Stimulated activated naive B cell treated with anti-CD40 and anti-IgM and Interleukin-4, amounts not matched to agents 10 μg/mL and 1 μg/mL and 100 μg/mL, for 72 hours (primary cell): ENCODE results near the gene KIF23.

ENCODE experiments used
- ATAC-seq, 2 donors: fragments of 150-1000 bp; cut with Tn5 transposase; replicated peaks; 2 replicates each; pipeline ENCODE4 v1.10.0; 2021; ENCODE audit warnings: moderate library complexity in 1 of 2
- DNase-seq: peaks from one replicate; pipeline ENCODE4 v3.0.0; 2021
- H3K27ac Mint-ChIP-seq: one replicate; pipeline ENCODE4 v1.8.0; 2022; ENCODE audit warnings: mild to moderate bottlenecking, mixed read lengths
- H3K27me3 Mint-ChIP-seq, 2 donors: one replicate each; pipeline ENCODE4 v1.8.0; 2022; ENCODE audit warnings: mixed read lengths in 2 of 2
- H3K36me3 Mint-ChIP-seq, 2 donors: one replicate each; pipeline ENCODE4 v1.8.0; 2022; ENCODE audit warnings: mixed read lengths in 2 of 2, mild to moderate bottlenecking in 1 of 2
- H3K4me1 Mint-ChIP-seq, 2 donors: one replicate each; pipeline ENCODE4 v1.8.0; 2022; ENCODE audit warnings: mixed read lengths in 2 of 2, mild to moderate bottlenecking in 1 of 2
- H3K4me3 Mint-ChIP-seq, 2 donors: one replicate each; pipeline ENCODE4 v1.8.0; 2022; ENCODE audit warnings: mild to moderate bottlenecking in 2 of 2, mixed read lengths in 2 of 2, moderate library complexity in 1 of 2
- H3K9me3 Mint-ChIP-seq, 2 donors: one replicate each; pipeline ENCODE4 v1.8.0; 2022; ENCODE audit warnings: mixed read lengths in 2 of 2, mild to moderate bottlenecking in 1 of 2

The KIF23 gene

DNA sequence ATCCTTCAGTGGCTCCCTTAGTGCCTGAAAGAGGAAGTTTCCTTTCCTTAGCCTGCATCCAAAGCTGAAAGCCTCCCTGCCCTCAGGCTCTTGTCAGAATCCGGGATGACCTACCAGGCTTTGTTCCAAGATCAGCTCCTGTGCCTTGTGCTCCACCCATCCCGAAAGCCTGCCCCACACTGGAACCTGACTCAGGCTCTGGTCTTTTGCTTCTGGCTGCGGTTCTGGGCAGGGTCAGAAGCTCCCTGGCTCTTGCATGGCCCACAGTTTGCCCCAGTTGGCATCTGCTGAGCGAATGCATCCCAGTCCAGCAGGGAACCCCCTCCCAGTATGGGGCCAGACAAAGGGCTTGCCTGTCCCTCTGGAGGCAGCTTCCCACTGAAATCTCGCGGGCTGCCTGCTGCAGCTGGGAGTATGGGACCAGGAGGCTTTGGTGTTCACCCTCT lies 25.9 kb upstream of the KIF23 start:
- H3K9me3 Mint-ChIP-seq, result no peaks in the 10 kb centered on the region
- H3K4me1 Mint-ChIP-seq, result peaks cover 0 to 1% of the 10 kb centered on the region in 2 donors
- no peak for DNase-seq
- peaks cover 5 to 8% of the 10 kb centered on the region in 2 donors for H3K27me3 Mint-ChIP-seq
- ATAC-seq, result no peak
- no peak overlapping the region for H3K4me3 Mint-ChIP-seq
- H3K27ac Mint-ChIP-seq, result no peak overlapping the region
- no peaks in the 10 kb centered on the region for H3K36me3 Mint-ChIP-seq

DNA sequence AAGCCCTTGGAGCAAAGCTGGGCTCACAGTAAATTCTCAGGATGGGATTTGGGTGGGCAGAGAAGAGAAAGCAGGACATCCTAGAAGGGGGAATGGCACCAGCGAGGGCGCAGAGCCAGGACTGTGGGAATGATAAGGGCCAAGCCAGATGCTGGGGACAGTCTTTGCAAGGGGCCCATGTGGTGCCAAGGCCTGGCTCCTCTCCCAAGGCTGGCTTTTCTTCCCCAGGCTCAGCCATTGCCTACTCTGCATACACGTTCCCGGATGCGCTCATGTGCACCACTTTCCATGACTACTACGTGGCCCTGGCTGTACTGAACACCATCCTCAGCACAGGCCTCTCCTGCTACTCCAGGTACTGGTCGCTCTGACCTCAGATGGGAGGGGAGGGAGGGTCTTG lies 24.7 kb upstream of the KIF23 start:
- DNase-seq (no peak), ATAC-seq (no peak)
- no peaks in the 10 kb centered on the region for H3K36me3 Mint-ChIP-seq
- no peak overlapping the region for H3K27ac Mint-ChIP-seq
- no peak overlapping the region for H3K4me3 Mint-ChIP-seq
- H3K9me3 Mint-ChIP-seq, result no peaks in the 10 kb centered on the region
- H3K4me1 Mint-ChIP-seq, result peaks cover 8 to 12% of the 10 kb centered on the region in 2 donors
- peaks cover 5 to 12% of the 10 kb centered on the region in 2 donors for H3K27me3 Mint-ChIP-seq

DNA sequence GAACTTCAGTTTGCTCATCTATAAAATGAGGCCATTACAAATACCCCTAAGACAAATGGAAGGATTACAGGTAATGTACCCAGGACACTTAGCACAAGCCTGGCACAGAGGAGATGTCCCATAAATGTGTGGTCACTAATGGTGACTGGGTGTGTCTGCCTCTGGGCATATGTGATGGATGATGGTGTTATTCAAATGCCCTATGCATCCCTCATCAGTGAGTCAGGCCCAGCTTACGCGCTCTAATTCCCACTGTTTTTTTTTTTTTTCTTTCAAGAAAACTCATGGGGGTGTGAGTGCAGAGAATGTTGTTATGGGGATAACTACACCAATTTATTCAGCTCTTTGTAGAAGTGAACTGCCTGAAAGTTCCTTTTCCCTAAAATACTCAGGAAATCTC lies 23.6 kb upstream of the KIF23 start:
- Mint-ChIP-seq H3K9me3 (no peaks in the 10 kb centered on the region), H3K36me3 (no peaks in the 10 kb centered on the region), H3K4me1 (peaks cover 11 to 18% of the 10 kb centered on the region in 2 donors), H3K27me3 (peaks cover 6 to 12% of the 10 kb centered on the region in 2 donors), H3K27ac (no peak overlapping the region), H3K4me3 (no peak overlapping the region)
- ATAC-seq, result no peak
- DNase-seq, result no peak

DNA sequence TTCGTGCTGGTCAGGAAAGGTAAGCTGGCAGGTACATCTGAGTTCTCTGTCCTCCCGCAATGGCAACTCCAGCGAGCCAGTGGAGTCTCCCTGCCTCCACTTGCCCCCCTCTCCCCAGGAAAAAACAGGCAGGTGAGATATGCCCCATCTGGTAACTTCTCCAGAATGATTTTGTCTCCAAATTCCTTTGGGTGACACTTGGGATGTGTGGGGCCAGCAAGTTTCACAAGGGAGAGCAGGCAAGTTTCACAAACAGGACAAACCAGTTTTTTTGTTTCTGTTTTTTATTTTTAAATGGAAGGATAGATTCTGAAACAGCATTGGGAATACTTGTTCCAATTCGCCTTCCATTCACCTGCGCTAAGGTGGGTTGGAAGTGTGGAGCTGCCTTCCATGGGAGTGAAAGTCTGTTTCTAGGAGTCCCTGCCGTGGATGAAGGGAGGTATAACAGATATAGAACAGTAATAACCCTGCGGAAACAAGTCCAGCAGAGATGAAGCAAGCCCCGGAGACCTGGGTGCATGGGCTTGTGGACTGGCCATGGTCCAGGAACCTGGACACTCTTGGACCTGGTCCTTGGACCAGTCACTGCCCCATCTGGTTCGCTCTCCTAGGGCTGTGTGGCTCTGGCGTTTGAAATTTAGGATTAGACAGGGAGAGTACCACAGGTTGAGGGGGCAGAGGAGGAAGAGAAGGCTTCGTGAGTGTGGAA lies 22.9 kb upstream of the KIF23 start:
- no peaks in the 10 kb centered on the region for H3K36me3 Mint-ChIP-seq
- H3K27ac Mint-ChIP-seq, result no peak overlapping the region
- ATAC-seq, result no peak
- no peak overlapping the region for H3K4me3 Mint-ChIP-seq
- H3K9me3 Mint-ChIP-seq, result no peaks in the 10 kb centered on the region
- peaks cover 11 to 18% of the 10 kb centered on the region in 2 donors for H3K4me1 Mint-ChIP-seq
- DNase-seq, result no peak
- H3K27me3 Mint-ChIP-seq, result peaks cover 12% of the 10 kb centered on the region in 2 donors

DNA sequence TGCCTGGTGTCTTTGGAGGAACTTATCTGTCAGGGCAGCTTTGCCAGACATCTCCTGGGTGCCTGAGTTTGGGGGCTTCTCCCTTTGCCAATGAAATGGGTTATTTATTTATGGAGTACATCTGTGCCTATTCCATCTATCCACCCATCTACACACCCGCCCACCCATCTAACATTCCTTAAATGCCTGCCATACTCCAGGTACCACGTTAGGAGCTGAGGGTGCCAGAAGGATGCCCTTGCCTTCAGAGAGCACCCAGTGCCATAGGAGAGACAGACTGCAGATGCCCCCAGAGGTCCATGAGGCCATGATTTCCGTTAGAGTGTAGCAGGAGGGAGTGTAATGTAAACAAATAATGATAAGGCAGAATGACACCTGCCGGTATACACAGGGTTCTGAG lies 21.8 kb upstream of the KIF23 start:
- DNase-seq (no peak), ATAC-seq (no peak)
- Mint-ChIP-seq H3K27me3 (peaks cover 12% of the 10 kb centered on the region in 2 donors), H3K27ac (no peak overlapping the region), H3K9me3 (no peaks in the 10 kb centered on the region), H3K36me3 (no peaks in the 10 kb centered on the region), H3K4me1 (peaks cover 11 to 18% of the 10 kb centered on the region in 2 donors), H3K4me3 (no peak overlapping the region)

DNA sequence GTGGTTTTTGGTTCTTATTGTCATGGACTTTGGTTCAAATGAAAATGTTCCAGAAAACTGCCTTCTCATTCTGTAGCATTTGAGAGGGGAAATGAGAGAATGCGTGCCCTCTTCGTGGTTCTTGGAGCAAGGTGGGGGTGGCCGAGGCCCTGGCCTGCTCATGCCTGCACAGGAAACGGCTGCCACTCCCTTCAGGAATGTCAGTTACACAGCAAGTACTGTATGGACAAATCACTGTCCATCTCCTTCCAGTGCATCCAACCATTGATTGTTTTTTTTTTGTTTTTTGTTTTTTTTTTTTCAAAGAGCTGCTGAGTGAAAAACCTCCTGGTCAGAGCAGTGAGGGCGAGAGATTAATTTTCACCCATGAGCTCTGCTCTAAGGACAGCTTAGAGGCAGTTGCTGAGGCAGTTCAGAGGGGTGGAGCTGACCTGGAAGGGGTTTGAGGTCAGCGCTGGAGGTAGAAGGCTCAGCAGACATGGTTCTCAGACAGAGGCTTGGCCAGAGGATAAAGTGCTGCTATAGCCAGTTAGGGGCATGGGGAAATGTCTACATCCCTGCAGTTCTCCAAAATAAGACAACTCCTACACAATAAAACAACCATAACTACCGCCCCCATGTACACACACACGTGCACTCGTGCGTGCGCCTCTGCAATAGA lies 20.2 kb upstream of the KIF23 start:
- Mint-ChIP-seq H3K27ac (no peak overlapping the region), H3K4me1 (peaks cover 16 to 18% of the 10 kb centered on the region in 2 donors), H3K27me3 (peaks cover 12% of the 10 kb centered on the region in 2 donors), H3K36me3 (no peaks in the 10 kb centered on the region), H3K9me3 (no peaks in the 10 kb centered on the region), H3K4me3 (peak overlapping the region in 1 of 2 donors; percentile 22)
- DNase-seq, result no peak
- ATAC-seq, result peak; percentile 11 to 13

DNA sequence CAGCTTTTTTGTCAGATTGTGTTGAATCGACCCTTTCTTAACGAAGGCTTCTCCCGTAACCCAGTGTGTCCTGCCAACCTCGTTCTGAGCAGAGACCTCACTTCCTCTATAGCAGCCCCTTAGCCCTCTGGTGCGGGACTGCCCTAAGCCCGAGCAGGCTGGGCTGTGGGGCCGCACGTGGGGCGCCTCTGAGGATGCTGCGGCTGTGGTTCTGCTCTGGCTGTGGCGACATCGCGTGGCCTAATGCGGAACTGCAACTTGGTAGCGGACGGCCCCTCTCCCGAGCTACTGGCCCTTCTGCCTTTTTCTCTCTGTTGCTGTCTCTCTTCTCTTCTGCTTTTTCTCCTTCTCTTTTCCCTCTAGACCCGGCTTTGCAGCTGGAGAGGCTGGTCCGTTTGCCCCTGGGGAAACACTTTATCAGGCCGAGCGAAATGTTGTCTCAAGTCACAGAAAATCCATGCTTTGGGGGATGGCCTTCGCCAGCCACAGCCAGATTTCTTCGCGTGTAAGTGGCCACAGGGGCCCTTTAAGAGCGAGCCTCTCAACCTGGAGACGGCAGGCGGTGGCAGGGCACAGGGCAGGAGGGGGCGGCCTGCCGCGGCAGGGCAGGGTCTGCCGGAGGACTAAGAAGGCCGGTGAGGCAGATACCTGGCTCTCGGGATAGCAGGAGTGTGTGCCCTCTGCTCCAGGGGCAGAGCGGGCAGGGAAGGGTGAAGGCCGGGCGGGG lies 19.4 kb upstream of the KIF23 start:
- Mint-ChIP-seq H3K4me3 (peak overlapping the region in 1 of 2 donors; percentile 22), H3K36me3 (no peaks in the 10 kb centered on the region), H3K4me1 (peaks cover 16 to 18% of the 10 kb centered on the region in 2 donors), H3K27me3 (peaks cover 12% of the 10 kb centered on the region in 2 donors), H3K27ac (no peak overlapping the region), H3K9me3 (no peaks in the 10 kb centered on the region)
- peak; percentile 98 to 99 for ATAC-seq
- DNase-seq, result peak; percentile 76

DNA sequence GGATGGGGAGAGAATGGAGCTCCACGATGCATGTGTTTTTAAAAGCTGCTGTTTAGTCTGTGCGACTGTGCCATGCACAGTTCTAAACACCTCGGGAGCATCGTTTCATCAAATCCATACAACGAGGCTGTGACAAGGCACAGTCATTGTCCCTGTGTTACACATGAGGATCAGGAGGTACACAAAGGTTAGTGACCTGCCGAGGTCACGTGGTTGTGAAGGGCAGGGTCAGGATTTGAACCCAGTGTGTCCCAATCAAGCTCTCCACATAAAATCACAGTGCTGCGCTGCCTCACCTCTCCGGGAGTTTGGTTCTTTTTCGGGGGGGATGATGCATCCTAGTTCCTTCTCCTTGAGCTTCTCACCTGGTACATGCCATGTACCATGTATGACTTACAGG lies 18.7 kb upstream of the KIF23 start:
- H3K27me3 Mint-ChIP-seq, result peaks cover 12 to 15% of the 10 kb centered on the region in 2 donors
- H3K4me3 Mint-ChIP-seq, result no peak overlapping the region
- peaks cover 16 to 20% of the 10 kb centered on the region in 2 donors for H3K4me1 Mint-ChIP-seq
- H3K27ac Mint-ChIP-seq, result no peak overlapping the region
- ATAC-seq (no peak), DNase-seq (no peak)
- H3K9me3 Mint-ChIP-seq, result no peaks in the 10 kb centered on the region
- H3K36me3 Mint-ChIP-seq, result no peaks in the 10 kb centered on the region

DNA sequence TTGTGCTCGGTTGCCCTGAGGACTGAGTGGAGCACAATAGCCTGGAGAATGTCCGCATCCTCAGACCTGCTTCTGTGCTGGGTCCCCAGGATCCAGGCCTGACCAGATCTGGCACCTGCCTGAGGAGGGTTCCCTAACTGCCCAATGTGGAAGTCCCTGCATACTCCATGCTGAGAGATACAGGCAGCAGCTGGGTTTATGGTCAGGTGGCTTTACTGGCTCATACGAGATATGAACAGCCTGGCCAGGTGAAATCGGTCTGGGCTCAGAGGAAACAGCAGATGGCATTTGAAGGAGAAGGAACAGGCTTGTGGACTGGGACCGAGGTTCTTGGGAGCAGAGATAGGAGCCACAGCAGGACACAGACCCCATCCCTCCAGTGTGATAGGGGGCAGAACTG lies 18.2 kb upstream of the KIF23 start:
- no peak overlapping the region for H3K27ac Mint-ChIP-seq
- ATAC-seq, result no peak
- peaks cover 18 to 23% of the 10 kb centered on the region in 2 donors for H3K4me1 Mint-ChIP-seq

DNA sequence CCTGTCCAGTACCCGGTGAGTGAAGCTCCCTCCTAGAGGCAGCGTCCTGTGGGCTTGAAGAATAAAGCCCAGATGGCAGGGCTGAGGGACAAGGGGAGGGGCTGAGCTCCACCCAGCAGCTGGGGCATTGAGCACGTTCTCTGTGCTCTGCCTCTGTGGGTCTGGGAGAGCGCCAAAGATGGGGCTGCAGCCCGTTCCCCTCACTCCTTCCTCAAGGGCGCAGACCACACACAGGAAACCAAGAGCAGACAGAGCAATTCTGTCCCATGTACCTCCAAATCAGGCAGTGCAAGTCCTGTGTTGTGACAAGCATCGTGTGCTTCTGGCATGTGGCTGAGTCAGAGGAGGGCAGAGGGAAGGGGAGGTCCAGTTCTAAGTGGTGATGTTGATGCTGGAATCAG lies 15.7 kb upstream of the KIF23 start:
- peaks cover 17 to 20% of the 10 kb centered on the region in 2 donors for H3K4me1 Mint-ChIP-seq
- ATAC-seq (no peak), DNase-seq (no peak)
- H3K36me3 Mint-ChIP-seq, result no peaks in the 10 kb centered on the region
- no peak overlapping the region for H3K4me3 Mint-ChIP-seq
- no peaks in the 10 kb centered on the region for H3K9me3 Mint-ChIP-seq
- no peak overlapping the region for H3K27ac Mint-ChIP-seq
- peaks cover 1 to 12% of the 10 kb centered on the region in 2 donors for H3K27me3 Mint-ChIP-seq

More for the DNA sequence above, 18.2 kb upstream of the KIF23 start:
- H3K9me3 Mint-ChIP-seq, result no peaks in the 10 kb centered on the region
- H3K4me3 Mint-ChIP-seq, result no peak overlapping the region
- DNase-seq, result no peak
- H3K27me3 Mint-ChIP-seq, result peaks cover 12 to 17% of the 10 kb centered on the region in 2 donors
- H3K36me3 Mint-ChIP-seq, result no peaks in the 10 kb centered on the region

DNA sequence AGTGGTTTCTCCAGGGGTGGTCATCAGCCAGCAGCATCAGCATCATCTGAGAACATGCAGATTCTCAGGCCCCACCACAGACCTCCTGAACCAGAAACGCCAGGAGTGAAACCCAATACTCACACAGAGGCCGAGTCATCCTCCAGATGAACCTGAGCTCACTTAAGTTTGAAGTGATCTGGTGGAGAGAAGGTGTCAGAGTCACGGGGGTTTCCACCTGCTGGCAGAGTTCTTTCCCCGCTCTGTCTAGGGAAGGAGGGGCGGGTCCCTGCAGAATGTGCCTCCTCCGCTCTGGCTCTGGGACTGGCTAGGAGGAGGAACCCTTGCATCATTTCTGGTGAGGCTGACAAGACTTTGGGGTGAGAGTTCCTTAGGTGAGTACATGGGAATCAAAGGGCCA lies 13.3 kb upstream of the KIF23 start:
- ATAC-seq (peak; percentile 19 to 33), DNase-seq (no peak)
- H3K4me3 Mint-ChIP-seq, result no peak overlapping the region
- no peaks in the 10 kb centered on the region for H3K9me3 Mint-ChIP-seq
- no peaks in the 10 kb centered on the region for H3K36me3 Mint-ChIP-seq
- H3K4me1 Mint-ChIP-seq, result peaks cover 6 to 7% of the 10 kb centered on the region in 2 donors
- peaks cover 0 to 8% of the 10 kb centered on the region in 2 donors for H3K27me3 Mint-ChIP-seq
- no peak overlapping the region for H3K27ac Mint-ChIP-seq

DNA sequence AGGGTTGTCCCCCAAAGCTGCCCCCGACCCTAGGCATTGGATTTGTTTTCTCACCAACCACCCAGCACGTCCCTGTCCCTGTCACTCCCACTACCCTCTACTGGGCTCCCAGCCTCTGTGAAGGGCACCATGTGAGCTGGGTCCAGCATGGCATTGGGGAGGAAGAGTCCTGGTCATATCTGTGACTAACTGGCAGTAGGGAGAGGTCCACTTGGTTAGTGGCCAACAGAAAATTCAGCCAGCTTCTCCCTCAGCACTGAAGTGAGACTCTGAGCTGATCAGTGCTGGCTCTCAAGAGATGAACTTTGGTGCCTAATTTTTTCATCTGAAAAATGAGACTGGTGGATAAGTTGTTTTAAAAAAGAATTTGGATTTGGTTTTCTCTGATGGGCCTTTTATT lies 11.3 kb upstream of the KIF23 start:
- no peaks in the 10 kb centered on the region for H3K36me3 Mint-ChIP-seq
- ATAC-seq, result no peak
- H3K9me3 Mint-ChIP-seq, result no peaks in the 10 kb centered on the region
- no peak for DNase-seq
- peaks cover 6 to 7% of the 10 kb centered on the region in 2 donors for H3K4me1 Mint-ChIP-seq
- peaks cover 3 to 5% of the 10 kb centered on the region in 2 donors for H3K27me3 Mint-ChIP-seq
- H3K27ac Mint-ChIP-seq, result no peak overlapping the region
- H3K4me3 Mint-ChIP-seq, result no peak overlapping the region

DNA sequence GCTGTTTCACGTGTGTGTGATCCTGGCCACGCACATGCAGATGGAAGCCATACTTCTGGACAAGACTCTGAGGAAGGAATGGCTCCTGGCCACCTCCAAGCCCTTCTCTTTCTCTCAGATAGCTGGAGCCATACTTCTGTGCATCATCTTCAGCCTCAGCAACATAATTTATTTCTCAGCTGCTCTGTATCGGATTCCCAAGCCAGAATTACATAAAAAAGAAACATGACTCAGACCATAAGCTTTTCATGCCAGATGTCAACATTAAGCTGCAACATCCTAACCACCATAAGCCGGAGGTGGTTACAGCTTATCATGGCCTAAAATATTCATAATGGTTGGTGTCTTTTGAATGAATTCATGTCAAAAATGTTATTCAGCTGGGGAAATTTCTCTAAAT lies 10.6 kb upstream of the KIF23 start:
- Mint-ChIP-seq H3K4me1 (peaks cover 3 to 6% of the 10 kb centered on the region in 2 donors), H3K4me3 (no peak overlapping the region), H3K27ac (no peak overlapping the region), H3K27me3 (peaks cover 4 to 5% of the 10 kb centered on the region in 2 donors), H3K36me3 (no peaks in the 10 kb centered on the region), H3K9me3 (no peaks in the 10 kb centered on the region)
- DNase-seq, result no peak
- no peak for ATAC-seq

DNA sequence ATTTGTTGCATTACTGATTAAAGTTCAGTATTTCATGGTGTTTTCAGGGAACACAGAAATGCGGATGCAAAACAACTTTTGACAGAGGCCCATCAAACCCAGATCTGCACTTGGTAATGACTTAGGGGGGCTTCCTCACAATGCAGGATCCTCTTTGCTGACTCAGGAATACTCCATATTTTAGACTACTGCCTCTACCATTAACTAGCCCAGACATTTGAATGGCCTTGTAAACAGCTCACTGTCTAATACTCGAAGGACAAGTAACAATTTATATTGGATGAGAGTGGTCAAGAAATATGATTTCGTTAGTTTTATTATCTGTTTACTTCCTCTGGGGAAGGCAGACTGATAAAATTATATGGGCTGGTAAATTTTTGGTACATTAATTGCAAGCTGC lies 9.0 kb upstream of the KIF23 start:
- DNase-seq (no peak), ATAC-seq (no peak)
- H3K4me1 Mint-ChIP-seq, result peaks cover 2 to 6% of the 10 kb centered on the region in 2 donors
- H3K27ac Mint-ChIP-seq, result no peak overlapping the region
- peaks cover 4 to 5% of the 10 kb centered on the region in 2 donors for H3K27me3 Mint-ChIP-seq
- no peak overlapping the region for H3K4me3 Mint-ChIP-seq
- no peaks in the 10 kb centered on the region for H3K36me3 Mint-ChIP-seq
- H3K9me3 Mint-ChIP-seq, result no peaks in the 10 kb centered on the region
